MM.1S (cell line): ENCODE results near the gene DGCR8.

Experiments
- EZH2 ChIP-seq: fragments of 300-600 bp; sonication (generic); optimal IDR thresholded peaks from 2 replicates; pipeline ENCODE3; 2017; ENCODE audit warnings: low read depth, mild to moderate bottlenecking, antibody characterized with exemption, low read length, mixed read lengths
- EZH2phosphoT487 ChIP-seq: fragments of 300-600 bp; sonication (generic); IDR thresholded peaks from 2 replicates; pipeline ENCODE4 v1.6.1; 2018; ENCODE audit warnings: antibody characterized with exemption, low read length

- TF ChIP-seq EZH2, result no peak
- no peak for TF ChIP-seq EZH2phosphoT487
These were observed 52.0 kb downstream of the DGCR8 start for GRCh38 chr22:20131859-20132685.
